Inflammatory macrophage treated with lipopolysaccharide for 1 hour (primary cell): ENCODE results near the gene EML6.

Source experiments
- DNase-seq, 2 donors: peaks; one replicate each; pipeline ENCODE4 v3.0.0-alpha.2; 2020 to 2022

Gene EML6

DNA sequence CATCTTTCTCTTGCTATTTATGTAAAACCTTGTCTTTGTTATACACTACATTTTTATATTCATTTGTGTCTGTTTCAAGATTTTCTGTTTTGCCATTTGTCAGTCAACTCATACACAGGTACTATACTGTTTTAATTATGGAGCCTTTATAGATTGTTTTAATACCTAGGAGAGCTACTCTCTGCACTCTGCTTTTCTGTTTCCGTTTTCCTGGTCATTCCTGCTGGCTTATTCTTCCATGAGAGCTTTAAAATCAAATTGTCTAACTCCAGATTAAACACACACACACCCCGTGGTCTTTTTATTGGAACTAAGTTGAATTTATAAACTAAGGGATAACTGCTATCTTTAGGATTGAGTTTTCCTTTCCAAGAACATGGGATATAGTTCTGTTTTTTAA is 165.6 kb downstream of the EML6 start:
- DNase-seq: no peak

DNA sequence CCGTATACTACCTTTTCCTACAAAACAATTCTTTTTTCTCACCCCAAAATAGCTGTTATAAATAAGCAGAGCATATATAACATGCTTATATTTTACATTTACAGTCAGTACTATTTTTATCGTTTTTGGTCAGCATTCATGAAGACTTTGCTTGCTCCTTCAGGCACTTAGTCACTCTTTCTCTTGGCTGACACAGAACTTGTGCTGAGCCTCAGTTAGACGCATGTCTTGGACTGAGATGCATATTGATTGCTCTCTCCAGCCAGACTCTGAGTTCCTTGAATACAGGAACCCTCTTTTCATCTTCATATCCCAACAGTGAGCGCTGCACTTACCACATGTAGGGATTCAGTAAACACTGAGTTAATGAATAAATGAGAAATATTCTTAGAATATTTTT is 168.4 kb downstream of the EML6 start:
- DNase-seq: no peak

DNA sequence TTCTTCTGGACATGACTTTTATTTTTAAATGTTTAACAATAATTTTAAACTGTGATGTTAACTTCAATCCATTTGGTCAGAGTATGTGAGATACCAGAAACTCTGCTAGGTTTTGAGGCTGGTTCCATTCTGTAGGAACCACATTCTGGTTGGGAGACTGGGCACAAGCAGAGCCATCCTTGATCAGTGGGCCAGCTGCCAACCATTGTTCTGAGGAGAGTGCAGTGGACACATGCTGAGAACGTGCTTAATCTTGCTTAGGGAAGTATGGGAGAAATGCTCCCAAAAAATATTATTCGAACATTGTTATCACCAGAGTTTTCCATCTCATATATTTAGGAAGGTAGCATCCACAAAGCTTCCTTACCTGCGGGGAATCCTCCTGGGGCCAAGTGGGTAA is 171.0 kb downstream of the EML6 start:
- DNase-seq: no peak

DNA sequence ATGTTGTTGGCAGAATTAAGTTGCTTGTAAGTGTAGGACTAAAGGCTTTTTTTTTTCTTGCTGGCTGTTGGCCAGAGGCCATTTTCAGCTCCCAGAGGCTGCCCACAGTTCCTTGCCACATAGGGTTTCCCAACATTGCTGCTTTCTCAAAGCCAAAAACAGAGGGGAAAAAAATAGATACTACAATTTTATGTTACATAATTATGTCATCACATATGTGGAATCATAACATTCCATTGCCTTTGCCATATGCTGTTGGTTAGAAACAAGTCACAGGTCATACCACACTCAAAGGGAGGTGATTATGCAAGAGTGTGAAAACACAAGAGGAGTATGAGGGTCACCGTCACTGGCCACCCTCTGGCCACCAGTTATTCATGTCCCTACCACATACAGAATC is 172.3 kb downstream of the EML6 start:
- DNase-seq: peak; percentile 31 to 51

DNA sequence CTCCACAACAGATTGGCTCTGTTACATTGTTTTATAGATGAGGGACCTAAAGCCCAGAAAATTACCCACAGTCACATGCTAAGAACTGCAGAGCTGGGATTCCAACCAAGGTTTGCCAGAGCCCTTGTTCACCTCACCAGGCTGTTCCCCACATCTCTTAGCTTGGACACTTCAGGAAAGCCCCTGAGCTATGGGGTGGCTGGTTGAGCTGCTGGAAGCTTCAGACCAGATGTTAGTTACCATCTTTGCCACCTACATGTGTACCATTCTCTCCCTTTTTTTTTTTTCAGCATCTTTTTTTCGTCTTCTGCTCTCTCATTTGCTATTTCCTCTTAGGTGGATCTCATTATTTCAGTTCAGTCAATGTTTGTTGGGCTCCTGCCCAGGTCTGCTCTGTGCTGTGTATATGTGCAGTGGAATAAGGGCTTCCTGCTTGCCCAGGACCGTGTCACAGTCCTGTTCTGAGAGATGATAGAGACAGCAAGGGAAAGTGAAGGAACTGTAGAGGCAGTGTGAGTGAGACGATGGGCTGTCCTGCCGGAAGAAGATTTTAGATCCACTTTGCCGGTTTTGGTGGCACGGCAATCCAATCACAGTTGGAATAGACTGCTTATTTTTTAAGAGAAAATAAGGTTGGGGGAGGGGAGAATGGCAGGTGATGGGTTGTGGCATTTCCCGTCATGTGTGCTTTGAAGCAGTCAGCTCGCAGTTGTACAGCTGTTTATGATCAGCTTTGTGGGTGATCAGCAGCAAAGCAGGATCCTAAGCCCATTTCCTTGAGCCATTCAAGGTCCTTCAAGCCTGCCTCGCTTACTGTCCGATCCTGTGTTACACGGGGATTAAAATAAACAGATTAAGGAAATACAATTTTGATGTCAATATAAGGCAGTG is 174.2 kb downstream of the EML6 start:
- DNase-seq: no peak

DNA sequence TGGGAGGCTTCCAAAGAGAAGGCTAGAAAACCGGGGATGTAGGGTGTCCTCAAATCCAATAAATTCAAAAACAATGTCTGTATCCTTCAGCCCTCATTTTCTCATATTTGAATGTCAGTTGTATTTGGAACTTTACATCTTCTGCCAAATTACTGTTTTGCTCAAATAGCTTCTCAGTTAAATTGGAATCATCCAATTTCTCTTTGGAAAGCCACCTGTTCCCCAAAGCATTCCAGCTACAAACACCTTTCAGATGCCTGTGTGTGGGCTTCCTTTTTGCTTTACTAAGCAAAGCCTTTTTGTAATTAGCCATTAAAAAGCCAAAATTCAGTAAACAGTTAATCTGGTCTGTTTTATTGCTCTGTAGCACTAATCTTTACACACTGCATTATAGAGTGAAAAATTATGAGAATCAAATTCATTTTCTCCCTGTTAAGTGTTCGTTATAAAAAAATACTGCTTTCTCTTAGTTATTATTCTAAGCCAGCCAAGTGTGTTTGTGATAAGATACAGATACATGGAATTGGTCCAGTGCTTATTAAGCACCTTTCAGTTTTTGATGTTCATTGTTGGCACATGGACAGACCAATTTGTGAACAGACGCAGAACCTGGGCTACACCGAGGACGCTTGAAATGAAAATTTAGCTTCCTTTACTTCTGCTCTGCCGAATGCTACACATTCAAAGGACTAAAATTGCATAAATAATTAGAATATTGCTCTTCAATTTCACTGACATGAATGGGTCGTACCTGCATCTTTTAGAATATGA is 175.2 kb downstream of the EML6 start:
- no peak for DNase-seq

DNA sequence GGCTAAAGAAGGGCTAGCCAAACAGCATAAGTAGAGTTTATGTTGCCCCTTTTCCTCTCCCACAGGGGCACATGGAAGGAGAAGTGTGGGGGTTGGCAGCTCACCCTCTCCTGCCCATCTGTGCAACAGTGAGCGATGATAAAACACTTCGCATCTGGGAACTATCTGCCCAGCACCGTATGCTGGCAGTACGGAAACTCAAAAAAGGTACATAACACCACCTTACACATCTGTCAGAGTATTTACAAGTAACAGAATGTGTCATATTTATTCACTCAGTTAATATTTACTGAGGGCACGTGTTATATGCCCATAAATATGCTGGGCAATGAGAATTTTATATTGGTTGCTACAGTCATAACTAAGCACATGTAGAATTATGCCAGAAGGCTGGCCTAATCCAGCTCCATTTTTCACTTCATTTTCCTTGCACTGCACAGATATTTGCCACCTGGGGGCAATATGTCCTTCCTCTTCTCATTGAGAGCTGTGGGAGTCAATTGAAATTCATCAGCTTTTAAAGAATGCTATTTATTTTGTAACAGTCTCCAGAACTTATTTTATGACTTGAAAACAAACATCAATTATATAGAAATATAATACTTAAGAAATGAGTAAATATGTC is 176.2 kb downstream of the EML6 start:
- peak; percentile 26 to 28 for DNase-seq

DNA sequence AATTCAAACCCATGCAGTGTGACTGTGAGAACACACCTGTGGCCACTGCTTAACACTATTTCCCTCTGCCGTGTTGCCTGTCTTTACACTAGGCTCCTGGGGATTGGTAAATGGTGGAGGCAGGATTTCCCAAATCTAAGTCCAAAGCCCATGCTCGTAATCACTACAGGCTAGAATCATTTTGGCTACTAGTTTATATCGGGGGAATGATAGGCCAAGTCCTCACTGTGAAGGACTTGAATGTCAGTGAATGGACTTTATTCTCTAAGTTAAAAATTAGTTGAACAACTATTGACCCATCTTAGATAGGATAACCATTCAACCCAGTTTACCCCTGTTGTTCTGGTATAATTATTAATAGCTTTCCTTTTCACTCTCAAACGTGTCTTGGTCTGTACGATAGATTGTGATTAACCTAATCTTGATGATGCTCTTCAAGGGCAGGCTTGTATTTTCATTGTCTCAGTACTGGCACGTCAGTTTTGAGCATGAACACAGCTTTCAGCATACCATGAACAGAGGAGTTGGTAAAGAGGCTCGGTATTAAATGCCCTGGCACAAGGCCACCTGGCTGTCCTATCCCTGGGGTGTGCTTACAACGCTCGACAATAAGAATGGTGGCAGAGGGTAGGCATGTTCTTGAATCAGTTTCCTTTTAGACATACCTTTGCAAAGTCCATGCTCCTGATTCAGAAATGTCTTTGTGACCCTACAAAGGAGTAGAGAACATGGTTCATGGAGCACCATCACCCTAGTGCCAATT is 177.9 kb downstream of the EML6 start:
- DNase-seq: no peak

DNA sequence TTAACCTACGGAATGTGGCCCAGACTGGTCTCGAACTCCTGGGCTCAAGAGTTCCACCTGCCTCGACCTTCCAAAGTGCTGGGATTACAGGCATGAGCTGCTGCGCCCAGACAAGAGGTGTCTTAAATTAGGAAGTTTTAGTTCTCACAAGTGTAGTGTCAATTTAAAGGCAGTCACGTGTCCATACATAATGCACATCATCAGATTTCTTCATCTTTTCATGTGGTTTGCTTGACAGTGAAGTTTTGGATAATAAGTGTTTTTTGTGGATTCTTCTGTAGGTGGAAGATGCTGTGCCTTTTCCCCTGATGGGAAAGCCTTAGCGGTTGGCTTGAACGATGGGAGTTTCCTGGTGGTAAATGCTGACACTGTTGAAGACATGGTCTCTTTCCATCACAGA is 179.3 kb downstream of the EML6 start:
- DNase-seq: peak in 1 of 2 donors; percentile 24

DNA sequence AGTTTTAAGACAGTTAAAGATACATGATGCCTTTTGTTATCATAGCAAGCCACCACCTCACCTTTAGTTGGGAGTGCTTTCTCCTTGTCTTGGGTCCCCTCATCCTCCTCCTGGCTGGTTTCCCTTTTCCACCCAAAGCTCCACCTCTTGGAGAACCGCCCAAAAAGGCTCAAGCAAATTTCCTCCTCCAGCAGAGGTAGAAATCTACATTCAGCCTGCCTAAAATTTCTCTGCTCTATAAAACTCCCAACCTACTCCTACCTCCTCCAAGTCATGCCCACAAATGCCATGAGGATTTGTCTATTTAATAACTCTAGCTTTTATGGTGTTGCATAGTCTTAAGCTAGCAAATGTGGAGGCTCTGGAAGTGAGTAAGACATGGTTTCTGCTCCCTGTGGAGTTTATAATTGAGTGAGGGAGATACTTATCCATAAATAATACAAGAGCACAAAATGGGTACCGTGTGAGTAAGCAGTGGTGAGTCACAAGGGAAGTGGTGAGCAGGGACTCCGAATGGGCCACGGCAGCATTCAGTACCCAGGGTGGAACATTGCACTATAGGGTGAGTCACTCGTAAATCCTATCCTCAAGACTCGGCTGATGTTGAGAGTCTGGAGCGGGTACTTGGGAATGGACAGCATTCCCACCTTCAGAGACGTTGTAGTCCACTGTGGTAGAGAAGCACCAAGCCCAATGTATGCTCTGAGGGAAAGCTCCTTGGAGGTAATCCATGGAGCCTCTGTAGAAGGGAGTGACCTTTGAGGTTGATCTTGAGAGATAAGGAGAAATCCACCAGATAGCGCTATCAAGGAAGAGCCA is 180.5 kb downstream of the EML6 start:
- peak; percentile 78 to 83 for DNase-seq

DNA sequence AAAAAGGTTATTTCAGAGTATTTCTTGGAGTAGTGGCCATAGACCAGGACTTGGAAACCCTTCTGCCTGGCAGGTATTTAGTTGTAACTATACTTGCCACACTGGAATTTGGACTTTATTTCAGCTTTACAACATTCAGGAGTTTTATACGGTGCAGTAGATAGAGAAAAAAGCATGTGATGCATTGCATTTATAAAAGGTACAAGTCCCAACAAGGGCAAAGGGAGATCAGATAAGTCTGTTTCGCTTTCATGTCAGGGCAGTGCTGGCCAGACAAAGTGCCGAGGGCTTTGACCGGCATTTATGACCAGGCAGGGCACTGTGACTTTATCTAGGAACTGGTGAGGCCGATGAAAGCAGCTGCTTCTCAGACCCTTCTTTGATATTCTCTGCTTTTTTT is 181.4 kb downstream of the EML6 start:
- DNase-seq: no peak

DNA sequence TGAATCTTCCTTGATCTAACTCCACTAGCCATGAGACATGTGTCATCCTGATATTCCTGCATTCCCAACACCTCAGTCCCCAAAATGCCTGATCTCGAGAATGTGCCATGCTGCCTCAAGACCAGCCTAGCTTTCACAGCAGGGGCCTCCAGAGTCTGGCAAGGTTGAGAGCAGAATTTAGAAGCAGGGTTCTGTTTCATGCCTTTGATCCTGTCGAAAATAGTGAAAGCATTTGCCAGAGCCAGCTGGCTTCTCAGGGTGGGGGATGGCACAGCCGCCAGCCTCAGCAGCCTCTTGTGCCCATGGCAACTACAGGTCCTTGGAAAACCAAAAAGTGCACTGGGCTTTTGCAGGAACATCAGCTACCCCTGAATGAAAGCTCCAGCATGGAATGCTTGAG is 183.3 kb downstream of the EML6 start:
- DNase-seq: no peak

DNA sequence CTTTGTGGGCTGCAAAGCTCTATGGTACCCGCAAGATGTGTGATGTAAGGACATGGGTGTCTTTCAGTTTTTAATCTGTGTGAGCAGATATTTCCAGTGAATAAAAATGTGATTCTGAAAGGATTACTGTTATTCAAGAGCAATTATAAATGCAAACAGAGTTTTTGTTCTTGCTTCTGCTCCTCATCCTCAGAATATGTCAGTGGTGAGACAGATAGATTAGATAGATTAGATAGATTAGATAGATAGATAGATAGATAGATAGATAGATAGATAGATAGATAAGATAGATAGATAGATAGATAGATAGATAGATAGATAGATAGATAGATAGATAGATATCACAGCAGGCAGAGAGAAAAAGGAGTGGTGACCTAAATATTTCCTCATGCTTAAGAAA is 184.2 kb downstream of the EML6 start:
- DNase-seq: no peak

DNA sequence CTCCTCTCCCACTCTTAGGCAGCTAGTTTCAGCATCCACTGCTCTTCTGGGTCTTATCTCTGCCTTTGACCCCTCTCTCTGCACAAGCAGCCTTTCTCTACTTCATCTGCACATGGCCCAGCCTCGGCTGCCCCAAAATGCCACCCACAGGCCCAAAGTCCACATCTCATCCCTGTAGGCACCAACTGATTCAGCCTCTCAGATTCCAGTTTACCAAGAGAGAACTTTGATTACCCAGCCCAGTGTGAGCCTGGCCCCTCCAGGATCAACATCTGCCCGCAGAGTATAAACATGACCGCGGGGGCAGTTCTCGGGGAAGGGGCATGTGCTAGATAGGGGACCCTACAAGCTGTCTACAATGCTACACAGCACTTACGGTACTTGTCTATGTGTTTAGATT is 185.1 kb downstream of the EML6 start:
- no peak for DNase-seq

DNA sequence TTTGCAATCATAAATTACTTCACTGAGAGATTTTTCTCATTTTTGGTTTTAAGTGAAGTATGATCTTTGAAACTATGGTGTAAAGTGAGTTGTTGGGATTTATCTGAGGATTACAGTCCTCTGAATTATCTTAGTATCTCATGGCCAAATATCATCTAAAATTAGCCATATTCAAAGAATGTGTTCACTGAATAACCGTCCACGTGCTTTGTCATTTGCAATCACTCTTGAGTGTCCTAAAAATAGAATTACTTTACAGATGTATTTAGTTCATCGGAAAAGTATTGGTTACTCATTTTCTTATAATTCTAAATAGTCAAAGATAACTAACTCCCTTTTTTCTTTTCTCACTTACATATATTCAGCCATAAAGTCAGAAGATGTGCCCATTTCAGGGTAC is 185.5 kb downstream of the EML6 start:
- no peak for DNase-seq

DNA sequence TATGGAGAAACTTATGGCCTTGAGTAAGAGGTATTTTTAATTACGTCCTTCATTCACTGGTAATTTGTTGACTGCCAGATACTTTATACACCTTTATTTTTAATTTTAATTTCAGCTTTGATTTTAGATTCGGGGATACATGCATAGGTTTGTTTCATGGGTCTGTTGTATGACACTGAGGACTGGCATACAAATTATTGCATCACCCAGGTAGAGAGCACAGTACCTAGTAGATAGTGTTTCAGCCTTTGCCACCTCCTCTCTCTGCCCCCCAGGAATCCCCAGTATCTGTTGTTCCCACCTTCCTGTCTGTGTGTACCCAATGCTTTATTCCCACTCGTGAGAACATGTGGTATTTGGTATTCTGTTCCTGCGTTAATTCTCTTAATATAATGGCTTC is 188.8 kb downstream of the EML6 start:
- DNase-seq: no peak

DNA sequence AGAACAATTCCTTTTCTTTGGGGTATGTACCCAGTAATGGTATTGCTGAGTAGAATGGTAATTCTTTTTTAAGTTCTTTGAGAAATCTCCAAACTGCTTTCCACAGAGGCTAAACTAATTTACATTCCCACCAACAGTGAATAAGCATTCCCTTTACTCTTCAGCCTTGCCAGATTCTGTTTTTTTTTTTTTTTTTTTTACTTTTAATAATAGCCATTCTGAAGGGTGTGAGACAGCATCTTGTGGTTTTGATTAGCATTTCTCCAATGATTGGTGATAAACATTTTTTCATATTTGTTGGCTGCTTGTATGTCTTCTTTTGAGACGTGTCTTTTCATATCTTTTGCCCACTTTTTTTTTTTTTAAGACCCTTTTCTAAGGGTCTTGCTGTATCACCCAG is 189.4 kb downstream of the EML6 start:
- DNase-seq: no peak

DNA sequence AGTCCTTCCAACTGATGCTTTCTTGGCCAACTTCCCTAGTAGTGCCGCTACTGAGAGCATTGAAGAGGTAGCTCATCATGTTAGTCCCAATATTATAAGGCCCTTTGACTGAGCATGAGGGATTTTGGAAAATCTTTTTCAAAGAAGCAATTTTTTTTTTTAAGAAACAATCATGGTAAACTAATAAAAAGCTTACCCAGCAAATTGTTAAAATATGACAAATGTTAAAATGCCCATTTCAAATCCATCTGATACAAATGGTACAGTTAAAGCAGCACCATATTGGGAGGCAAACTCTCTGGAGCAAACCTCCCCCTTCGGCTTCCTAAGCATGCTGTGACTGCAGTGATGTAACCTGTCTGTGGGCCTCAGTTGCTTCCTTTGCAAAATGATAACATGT is 191.2 kb downstream of the EML6 start:
- DNase-seq: no peak

DNA sequence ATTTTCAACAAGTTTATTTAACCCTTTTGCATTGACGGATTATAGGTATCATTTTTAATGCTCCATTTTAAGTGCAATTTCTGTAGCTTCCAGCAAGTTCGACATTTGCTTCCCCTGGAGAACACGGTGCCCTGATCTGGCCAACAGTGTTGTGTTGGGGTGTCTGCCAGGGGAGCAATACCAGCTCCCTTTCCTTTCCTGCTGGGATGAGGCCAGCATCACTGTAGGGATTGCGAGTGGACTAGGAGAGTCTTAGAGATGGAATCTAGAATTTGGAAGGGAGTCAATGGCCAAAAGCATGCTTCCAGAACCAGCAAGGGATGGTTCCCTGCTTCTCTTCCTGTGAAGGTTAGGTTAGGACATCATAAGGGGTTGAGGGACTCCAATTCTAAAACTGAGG is 191.6 kb downstream of the EML6 start:
- no peak for DNase-seq

DNA sequence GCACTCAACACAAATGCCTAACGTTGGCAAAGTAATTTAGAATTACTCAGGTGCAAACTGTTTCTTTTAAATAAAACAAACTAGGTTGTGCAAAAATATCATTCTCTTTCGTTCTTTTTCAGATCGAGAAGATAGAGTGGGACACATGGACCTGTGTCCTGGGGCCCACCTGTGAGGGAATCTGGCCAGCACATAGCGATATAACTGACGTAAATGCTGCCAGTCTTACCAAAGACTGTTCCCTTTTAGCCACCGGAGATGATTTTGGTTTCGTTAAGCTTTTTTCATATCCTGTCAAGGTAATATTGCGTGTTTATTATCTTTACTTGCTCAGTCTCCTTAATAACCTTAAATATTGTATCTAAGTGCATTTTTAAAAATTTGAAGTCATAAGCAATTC is 193.2 kb downstream of the EML6 start:
- DNase-seq: no peak

DNA sequence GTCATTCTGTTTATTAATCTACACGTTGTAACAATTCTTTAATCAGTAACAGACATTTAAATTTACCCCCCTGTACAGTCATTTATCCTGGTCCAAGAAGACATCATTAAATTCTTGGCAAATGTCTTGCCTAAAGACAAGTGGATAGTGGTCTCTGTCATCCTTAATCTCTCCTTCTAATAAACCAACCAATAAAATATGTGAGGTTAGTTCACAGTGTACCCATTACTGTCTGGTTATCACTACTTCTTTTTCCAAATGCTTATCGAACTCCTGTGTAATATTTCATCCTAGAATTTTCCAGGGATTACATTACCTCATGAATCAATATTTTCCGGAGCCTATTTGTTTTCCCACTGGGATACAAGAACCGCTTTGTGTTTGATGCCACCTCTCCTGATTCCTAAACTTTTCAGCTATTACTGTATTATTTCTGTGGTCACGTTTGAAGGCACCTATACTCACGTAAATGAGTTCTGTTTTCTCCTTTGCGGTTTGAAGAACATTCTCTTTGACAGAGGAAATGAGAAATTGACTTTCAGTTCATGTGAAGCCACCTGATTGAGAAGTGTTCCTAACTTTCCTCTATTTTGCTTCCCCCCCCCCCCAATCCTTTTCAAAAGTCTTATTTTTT is 195.3 kb downstream of the EML6 start:
- no peak for DNase-seq

DNA sequence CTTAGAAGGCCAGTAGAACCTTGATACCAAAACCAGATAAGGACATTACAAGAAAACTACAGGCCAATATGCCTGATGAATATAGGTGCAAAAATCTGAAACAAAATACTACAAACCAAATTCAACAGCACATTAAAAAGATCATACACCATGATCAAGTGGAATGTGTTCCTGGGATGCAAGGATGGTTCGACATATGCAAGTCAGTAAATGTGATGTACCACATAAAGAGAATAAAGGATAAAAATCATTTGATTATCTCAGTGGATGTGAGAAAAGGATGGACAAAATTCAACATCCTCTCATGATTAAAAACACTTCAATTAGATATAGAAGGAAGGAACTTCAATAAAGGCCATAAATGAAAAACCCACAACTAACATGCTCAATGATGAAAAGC is 197.2 kb downstream of the EML6 start:
- no peak for DNase-seq
